GM19467 (cell line): ENCODE measurements around the gene PLXND1.
"Not testable (repeated sequence)": the region's sequence is repeated elsewhere in the genome, so short reads cannot be mapped to it uniquely, and the experiment has no call there.

Source experiments
- ATAC-seq: cut with Tn5 transposase; IDR thresholded peaks from one replicate; pipeline ENCODE4 v1.9.1; 2021; ENCODE audit warnings: mild to moderate bottlenecking, moderate library complexity; ENCODE audit not compliant: unreplicated experiment

PLXND1 gene

GRCh38 chr3:129532261-129532660 lies 74.2 kb downstream of the PLXND1 start:
- no peak for ATAC-seq

- ATAC-seq: no peak
Observed at GRCh38 chr3:129531699-129532098, 74.8 kb downstream of the PLXND1 start.

GRCh38 chr3:129530821-129531220 lies 75.7 kb downstream of the PLXND1 start:
- ATAC-seq: no peak

DNA sequence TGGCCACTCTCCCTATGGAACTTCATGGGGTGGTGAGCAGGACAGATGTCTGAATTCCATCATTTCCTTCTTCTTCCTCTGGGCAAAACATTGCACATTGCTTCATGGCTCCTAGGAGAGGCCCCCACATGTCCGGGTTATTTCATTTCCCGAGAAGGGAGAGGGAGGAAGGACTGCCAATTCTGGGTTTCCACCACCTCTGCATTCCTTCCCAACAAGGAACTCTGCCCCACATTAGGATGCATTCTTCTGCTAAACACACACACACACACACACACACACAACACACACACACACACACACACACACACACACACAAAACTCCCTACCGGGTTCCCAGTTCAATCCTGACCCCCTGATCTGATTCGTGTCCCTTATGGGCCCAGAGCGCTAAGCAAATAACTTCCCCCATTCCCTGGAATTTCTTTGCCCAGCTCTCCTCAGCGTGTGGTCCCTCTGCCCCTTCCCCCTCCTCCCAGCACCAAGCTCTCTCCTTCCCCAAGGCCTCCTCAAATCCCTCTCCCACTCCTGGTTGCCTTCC lies 76.2 kb downstream of the PLXND1 start:
- ATAC-seq: no peak

DNA sequence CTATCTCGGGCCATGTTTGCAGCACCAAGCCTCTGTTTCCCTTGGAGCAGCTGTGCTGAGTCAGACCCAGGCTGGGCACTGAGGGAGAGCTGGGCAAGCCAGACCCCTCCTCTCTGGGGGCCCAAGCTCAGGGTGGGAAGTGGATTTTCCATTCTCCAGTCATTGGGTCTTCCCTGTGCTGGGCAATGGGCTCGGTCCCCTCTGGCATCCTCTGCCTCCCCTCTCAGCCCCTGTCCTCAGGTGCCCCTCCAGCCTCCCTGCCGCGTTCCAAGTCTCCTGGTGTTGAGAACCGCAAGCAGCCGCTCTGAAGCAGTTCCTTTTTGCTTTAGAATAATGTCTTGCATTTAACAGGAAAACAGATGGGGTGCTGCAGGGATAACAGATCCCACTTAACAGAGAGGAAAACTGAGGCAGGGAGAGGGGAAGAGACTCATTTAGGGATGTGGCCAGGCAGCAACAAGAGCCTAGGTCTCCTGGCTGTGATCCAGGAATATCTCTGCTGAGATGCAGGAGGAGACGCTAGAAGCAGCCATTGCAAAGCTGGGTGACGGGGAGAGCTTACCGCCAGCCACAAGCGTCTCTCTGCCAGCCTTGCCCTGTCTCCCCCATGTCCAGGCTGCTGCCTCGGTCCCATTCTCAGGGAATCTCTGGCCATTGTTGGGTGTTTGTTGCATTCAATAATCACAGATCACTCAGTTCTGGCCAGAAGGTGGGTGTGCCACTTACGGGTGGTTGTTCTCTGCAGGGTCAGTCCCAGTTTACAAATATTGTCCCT lies 76.9 kb downstream of the PLXND1 start:
- no peak for ATAC-seq

DNA sequence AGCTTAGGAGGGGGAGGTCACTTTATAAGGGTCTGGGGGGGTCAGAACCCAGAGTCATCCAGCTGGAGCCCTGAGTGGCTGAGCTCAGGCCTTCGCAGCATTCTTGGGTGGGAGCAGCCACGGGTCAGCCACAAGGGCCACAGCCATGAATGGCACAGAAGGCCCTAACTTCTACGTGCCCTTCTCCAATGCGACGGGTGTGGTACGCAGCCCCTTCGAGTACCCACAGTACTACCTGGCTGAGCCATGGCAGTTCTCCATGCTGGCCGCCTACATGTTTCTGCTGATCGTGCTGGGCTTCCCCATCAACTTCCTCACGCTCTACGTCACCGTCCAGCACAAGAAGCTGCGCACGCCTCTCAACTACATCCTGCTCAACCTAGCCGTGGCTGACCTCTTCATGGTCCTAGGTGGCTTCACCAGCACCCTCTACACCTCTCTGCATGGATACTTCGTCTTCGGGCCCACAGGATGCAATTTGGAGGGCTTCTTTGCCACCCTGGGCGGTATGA lies 77.8 kb downstream of the PLXND1 start, which contains the start of gene RHO:
Gene RHO, plus strand, starts transcription at position 51 of the 512 bp plus-strand sequence. Its CDS starts 95 bp downstream, at position 146.
- ATAC-seq: no peak

DNA sequence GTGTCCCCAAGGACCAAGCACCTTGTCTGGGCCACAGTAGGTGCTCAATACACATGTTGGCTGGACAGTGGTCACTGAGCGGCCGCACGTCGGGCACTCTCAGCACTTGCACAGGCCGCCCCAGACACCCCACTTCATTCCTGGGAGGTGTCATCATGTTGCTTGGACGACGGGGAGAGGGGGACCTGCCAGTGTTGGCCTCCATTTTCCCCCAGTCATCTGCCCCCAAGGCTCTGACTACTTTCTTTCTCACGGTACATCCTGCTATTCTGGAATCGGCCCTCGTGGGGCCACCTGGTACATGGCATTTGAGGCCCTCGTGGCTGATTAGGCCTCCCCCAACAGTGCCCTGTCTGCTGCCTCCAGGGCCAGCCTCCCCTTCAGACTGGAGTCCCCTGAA lies 79.2 kb downstream of the PLXND1 start:
- no peak for ATAC-seq

GRCh38 chr3:129526121-129526900 lies 80.2 kb downstream of the PLXND1 start:
- peak; percentile 90 for ATAC-seq

GRCh38 chr3:129525341-129525968 lies 81.0 kb downstream of the PLXND1 start:
- no peak for ATAC-seq

- ATAC-seq: no peak
Observed at GRCh38 chr3:129524081-129524480, 82.4 kb downstream of the PLXND1 start.

GRCh38 chr3:129522953-129523352 lies 83.5 kb downstream of the PLXND1 start:
- ATAC-seq: no peak

DNA sequence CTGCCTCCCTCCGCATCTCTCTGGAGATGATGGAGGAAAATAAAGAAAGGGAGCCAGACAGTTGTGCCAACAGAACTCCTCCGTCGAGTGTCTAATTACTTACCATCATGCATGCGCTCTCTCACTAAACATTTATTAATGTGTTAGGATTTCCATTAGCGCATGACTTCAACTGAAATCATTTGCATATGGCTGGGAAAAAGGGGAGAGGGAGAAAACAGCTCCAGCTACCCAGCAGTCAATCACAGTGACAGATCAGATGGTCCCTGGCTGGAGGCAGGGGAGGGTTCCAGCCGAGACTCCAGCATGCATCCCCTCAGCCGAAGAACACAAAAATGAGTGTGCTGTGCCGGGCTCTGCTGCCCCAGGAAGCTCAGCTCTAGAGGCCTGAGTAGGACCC lies 84.9 kb downstream of the PLXND1 start:
- ATAC-seq: no peak

DNA sequence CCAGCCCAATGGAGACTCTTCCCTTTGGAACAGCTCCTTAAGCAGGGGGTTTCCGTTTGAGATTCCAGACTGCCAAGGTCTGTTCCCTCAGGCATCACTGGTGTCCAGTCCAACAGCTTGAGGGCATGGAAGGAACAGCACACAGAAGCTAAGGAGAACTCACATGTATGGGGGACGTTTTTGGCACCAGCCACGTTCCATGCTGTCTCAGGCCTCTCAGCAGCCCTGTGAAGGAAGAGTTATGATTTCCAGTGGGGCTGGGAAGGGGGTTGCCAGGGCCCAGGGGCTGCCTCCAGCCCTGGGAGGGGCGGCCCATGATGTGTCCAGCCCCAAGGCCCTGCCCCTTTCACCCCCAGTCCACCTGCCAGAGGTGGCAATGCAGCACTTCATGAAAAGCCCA lies 85.5 kb downstream of the PLXND1 start:
- ATAC-seq: no peak

- no peak for ATAC-seq
Observed at GRCh38 chr3:129519896-129520715, 86.4 kb downstream of the PLXND1 start.

DNA sequence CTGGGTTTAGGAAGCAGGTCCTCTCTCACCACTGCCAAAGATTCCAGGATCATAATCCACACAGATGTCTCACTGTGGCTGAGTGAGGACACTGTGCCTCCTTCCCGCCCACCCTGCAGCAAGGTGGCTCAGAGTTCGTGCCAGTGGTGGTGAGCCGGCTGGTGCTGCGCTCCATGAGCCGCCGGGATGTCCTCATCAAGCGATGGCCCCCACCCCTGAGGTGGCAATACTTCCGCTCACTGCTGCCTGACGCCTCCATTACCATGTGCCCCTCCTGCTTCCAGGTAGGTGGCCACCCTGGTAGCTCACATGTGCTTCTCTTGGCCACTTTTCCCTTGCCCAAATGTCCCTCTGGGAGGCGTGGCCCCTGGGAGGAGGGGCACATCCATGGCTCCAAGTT lies 87.0 kb downstream of the PLXND1 start:
- no peak for ATAC-seq

DNA sequence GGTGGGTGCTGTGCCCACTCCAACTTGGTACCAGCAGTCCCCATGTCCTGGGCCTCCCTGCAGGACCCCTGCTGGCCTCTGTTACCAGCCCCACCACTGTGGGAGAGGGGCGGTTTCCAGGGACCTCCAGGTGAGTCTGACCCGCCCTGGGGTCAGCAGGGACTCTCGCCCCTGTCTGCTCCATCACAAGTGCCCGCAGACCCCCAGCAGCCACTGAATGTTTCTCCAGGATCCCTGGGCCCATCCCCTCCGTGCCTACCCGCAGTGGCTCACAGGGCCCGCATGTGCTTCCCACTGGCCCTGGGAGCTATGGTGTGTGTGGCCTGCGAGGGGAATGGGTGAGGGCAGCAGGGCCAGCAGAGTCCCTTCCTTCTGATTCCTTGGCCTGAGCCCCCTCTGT lies 87.9 kb downstream of the PLXND1 start:
- no peak for ATAC-seq

DNA sequence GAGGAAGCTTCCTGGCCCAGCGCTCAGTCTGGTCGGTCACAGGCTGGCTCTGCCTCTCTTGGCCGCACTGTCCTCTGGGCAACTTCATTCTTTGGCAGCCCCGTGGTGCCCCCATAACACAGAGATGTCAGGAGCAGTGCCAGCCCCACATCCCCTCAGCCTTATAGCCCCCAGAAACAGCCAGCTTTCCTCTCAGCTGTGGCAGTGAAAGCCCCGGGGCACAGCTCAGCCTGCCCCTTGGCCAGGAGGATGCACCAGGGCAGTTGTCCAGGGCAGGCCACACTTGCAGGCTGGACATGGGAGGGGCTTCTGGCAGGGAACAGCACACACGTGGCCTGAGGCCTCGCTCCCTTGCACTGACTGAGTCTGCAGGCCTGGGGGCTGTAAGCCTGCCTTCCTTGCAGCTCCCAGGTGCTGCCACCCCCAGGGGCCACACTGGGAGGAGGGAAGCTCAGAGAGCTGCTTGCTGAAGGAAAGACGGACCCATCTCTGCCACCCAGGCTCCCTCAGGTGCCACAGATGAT lies 88.4 kb downstream of the PLXND1 start:
- no peak for ATAC-seq

GRCh38 chr3:129517516-129517915 lies 89.0 kb downstream of the PLXND1 start:
- ATAC-seq: no peak

DNA sequence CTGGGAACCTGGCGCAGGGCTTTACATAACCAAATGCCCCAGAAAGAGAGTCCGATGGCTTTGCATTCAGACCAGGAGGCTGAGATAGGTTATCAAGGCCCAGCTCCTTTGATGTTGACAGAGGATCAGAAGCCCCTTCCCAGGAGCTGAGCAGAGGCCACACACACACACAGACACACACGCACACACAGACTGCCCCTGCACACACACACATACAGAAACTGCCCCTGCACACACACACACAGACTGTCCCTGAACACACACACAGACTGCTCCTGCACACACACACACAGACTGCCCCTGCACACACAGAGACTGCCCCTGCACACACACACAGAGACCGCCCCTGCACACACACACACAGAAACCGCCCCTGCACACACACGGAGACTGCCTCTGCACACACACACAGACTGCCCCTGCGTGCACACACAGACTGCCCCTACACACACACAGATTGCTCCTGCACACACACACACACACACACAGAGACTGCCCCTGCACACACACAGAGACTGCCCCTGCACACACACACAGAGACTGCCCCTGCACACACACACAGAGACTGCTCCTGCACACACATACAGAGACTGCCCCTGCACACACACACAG lies 90.5 kb downstream of the PLXND1 start:
- not testable (repeated sequence) for ATAC-seq
